Activated CD8-positive, alpha-beta memory T cell treated with anti-CD3 and anti-CD28 coated beads, Interleukin-2, amount 10 ng/mL, durations not matched to agents 7 days and 5 days (primary cell): ENCODE results near the gene EXOC1. TPM values are rescaled to one million over a fixed set of nuclear protein-coding genes. Genes with fewer than 3 reads are reported as not detected.

Source experiments
- ATAC-seq: fragments of 150-1000 bp; cut with Tn5 transposase; one replicate; pipeline ENCODE4 v1.10.0; 2021; ENCODE audit warnings: moderate library complexity
- CTCF ChIA-PET: fragments of 350-600 bp; sonication (Branson Sonifier 250); formaldehyde crosslinking; loops from one replicate; lab custom pipeline; 2021; ENCODE audit warnings: antibody characterized with exemption; lab: Charles Lee
- DNase-seq: peaks from one replicate; pipeline ENCODE4 v3.0.0-alpha.2; 2020
- H3K27ac Mint-ChIP-seq: one replicate; pipeline ENCODE4 v1.8.0; 2021; ENCODE audit warnings: mild to moderate bottlenecking, mixed read lengths
- H3K27me3 Mint-ChIP-seq: one replicate; pipeline ENCODE4 v1.8.0; 2021; ENCODE audit warnings: mixed read lengths
- H3K36me3 Mint-ChIP-seq: one replicate; pipeline ENCODE4 v1.8.0; 2021; ENCODE audit warnings: mild to moderate bottlenecking, mixed read lengths
- H3K4me1 Mint-ChIP-seq: one replicate; pipeline ENCODE4 v1.8.0; 2021; ENCODE audit warnings: mixed read lengths
- H3K4me3 Mint-ChIP-seq: one replicate; pipeline ENCODE4 v1.8.0; 2021; ENCODE audit warnings: mild to moderate bottlenecking, moderate library complexity, mixed read lengths
- H3K9me3 Mint-ChIP-seq: one replicate; pipeline ENCODE4 v1.8.0; 2022; ENCODE audit warnings: low read depth, mixed read lengths
- total RNA-seq, 2 experiments: library from RNA; stranded (reverse); gene quantifications; one replicate each; pipeline ENCODE4 v1.2.3, GENCODE V29; 2021

EXOC1 gene
- total RNA-seq, 2 experiments from 2014 or later: 24.2 to 26.9 TPM

DNA sequence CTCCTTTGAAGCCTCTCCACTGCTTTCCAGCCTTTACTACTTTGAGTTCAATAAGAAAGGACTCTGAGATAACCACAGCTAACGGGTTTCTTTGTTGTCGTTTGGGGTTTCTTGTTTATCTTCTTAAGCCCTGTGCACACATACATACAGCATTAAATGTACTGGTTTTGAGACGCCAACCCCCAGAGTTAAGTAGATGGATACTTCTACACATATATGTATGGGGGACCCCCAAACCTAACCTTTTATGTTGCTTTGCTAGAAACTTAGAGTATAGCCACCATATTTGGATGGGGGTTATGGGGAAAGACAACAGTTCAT is 96.0 kb downstream of the EXOC1 start:
- no peaks in the 10 kb centered on the region for H3K9me3 Mint-ChIP-seq

DNA sequence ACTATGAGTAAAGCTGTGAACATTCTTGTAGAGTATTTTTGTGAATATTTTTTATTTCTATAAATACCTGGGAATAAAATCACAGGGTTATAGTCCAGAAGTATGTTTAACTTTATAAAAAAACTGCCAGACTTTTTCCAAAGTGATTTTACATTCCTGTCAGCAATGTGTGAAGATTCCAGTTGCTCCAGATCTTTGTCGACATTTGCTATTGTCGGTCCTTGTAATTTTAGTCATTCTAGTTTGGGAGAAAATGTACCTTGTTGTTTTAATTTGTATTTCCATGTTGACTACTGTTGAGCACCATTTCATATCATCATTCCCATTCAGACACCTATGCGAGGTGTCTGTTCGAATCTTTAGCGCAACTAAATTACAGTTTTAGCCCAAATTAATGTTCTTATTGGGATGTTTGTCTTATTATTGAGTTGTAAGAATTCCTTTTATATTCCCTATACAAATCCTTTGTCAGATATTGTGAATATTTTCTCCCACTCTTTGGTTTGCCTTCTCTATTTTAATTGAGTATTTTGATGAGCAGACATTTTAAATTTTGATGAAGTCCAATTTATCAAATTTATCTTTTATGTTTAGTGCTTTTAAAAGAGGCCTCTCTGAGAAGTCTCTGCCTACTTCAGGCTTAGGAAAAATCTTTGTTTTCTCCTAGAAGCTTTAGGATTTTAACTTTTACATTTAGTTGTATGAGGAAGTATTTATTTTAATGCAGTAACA is 97.9 kb downstream of the EXOC1 start:
- peaks cover 25% of the 10 kb centered on the region for H3K36me3 Mint-ChIP-seq
- CTCF ChIA-PET: no interaction called here
- no peaks in the 10 kb centered on the region for H3K27me3 Mint-ChIP-seq
- H3K9me3 Mint-ChIP-seq: no peaks in the 10 kb centered on the region
- ATAC-seq: no peak
- peaks cover 40% of the 10 kb centered on the region for H3K4me1 Mint-ChIP-seq
- no peak for DNase-seq
- no peak overlapping the region for H3K27ac Mint-ChIP-seq
- no peak overlapping the region for H3K4me3 Mint-ChIP-seq

More for the DNA sequence above, 96.0 kb downstream of the EXOC1 start:
- DNase-seq: no peak
- peaks cover 41% of the 10 kb centered on the region for H3K4me1 Mint-ChIP-seq
- peak; percentile 0 for ATAC-seq
- H3K36me3 Mint-ChIP-seq: peaks cover 14% of the 10 kb centered on the region
- H3K4me3 Mint-ChIP-seq: peak overlapping the region; percentile 89
- no peaks in the 10 kb centered on the region for H3K27me3 Mint-ChIP-seq
- H3K27ac Mint-ChIP-seq: peak overlapping the region; percentile 94
- CTCF ChIA-PET: interaction anchor here (0.7 to 2.3 kb wide), 30 partner anchors 8 to 1030 kb away, joined by 3 to 13 read pairs (median 4); partner anchors contain the start of genes AASDH and POLR2B

Other genes starting within 250 kb of the EXOC1 start
- not detected for gene NMU, start 217.3 kb upstream of the EXOC1 start, total RNA-seq
- gene EXOC1L, start 33.9 kb upstream of the EXOC1 start, total RNA-seq: not detected
- gene CEP135, start 95.3 kb downstream of the EXOC1 start, total RNA-seq: 10 to 100 TPM; 15.7 to 15.8 TPM